ENCODE data around the gene DIAPH2.

DIAPH2 gene

DNA sequence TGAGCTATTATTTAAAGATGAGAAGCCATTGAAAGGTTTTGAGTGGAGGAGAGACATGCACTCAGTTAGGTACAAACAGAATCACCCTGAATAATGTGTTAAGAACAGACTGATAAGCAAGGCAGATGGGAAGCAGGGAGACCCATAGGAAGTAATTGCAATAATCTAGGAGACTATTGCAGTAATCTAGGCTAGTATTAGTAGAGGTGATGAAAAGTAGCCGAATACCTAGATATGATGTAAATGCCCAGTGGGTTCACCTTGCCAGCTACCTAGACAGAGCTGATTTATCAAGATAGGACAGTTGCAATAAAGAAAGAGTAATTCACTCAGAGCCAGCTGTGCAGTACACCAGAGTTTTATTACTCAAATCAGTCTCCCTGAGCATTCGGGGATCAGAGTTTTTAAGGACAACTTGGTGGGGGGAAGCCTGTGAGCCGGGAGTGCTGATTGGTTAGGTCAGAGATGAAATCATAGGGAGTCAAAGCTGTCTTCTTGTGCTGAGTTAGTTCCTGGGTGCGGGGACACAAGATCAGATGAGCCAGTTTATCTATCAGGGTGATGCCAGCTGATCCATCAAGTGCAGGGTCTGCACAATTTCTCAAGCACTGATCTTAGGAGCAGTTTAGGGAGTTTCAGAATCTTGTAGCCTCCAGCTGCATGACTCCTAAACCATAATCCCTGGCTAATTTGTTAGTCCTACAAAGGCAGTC is 626.6 kb downstream of the DIAPH2 start:
- Histone ChIP-seq H3K9me3 (ENCODE audit: control extremely low read depth in 1 of 5, control insufficient read depth in 4 of 5, insufficient read depth in 2 of 5, low read depth in 1 of 5, low read length in 4 of 5) (no peaks in the 10 kb centered on the region), H3K27me3 (replicated peaks in 2 of 5; ENCODE audit: control insufficient read depth in 4 of 5, insufficient read depth in 5 of 5, low read length in 4 of 5) (no peaks in the 10 kb centered on the region), H3K36me3 (ENCODE audit: control insufficient read depth in 4 of 4, insufficient read depth in 4 of 4, low read length in 3 of 4) (no peaks in the 10 kb centered on the region), H3K4me3 (ENCODE audit: control insufficient read depth in 1 of 7, extremely low read depth in 1 of 7, insufficient read depth in 4 of 7, low read depth in 2 of 7, low read length in 6 of 7) (no peak overlapping the region), H3K4me1 (ENCODE audit: control extremely low read depth in 1 of 4, control insufficient read depth in 4 of 4, insufficient read depth in 4 of 4, low read length in 3 of 4) (no peaks in the 10 kb centered on the region), H3K27ac (ENCODE audit: insufficient read depth in 1 of 2, low read depth in 1 of 2, low read length in 2 of 2, poor library complexity in 1 of 2, severe bottlenecking in 2 of 2) (no peak overlapping the region)
- ChIA-PET POLR2A (no interaction called here), CTCF (no interaction called here)
- 86% methylated on average over 2 of the region's 4 CpGs for WGBS (ENCODE audit: insufficient coverage)
- no peak for DNase-seq

DNA sequence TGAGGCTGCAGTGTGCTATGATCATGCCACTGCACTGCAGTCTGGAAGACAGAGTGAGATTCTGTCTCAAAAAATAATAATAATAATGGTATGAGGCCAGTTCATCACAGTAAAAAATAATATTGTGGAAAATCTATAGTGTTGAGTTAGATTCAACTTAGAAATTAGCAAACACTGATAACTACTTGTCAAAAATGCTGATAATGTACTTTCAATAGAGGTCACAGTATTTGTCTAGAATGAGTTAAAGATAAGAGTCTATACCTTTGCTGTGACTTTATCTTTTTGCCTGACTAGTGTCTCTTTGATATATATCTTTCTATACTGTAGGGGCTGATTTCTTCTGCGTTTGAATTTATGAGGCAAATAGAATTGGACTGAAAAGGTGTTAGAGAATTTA is 629.7 kb downstream of the DIAPH2 start:
- WGBS (ENCODE audit: insufficient coverage), result no CpG with 5 or more reads among the region's 1 CpG

DNA sequence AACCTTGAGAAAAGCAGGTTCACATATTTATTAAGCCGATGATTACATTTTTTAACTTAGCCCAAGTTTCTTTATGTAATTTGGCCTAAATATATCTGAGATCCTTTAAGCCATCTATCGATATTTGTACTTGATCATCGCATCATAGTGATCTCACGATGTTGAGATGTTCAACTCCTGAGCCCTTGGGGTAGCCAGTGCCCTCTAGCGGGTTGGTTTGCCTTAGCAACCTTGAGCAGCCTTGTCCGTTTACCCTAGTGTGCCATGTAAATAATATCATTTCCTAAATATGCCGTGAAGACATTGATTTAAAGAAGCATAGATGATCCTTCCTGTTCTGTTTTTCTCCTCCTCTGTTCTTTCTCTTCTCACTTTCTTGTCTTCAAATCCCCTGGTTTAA is 631.3 kb downstream of the DIAPH2 start:
- Histone ChIP-seq H3K4me3 (ENCODE audit: control insufficient read depth in 1 of 7, extremely low read depth in 1 of 7, insufficient read depth in 4 of 7, low read depth in 2 of 7, low read length in 6 of 7) (no peak overlapping the region), H3K9me3 (ENCODE audit: control extremely low read depth in 1 of 5, control insufficient read depth in 4 of 5, insufficient read depth in 2 of 5, low read depth in 1 of 5, low read length in 4 of 5) (no peaks in the 10 kb centered on the region), H3K36me3 (ENCODE audit: control insufficient read depth in 4 of 4, insufficient read depth in 4 of 4, low read length in 3 of 4) (no peaks in the 10 kb centered on the region), H3K4me1 (ENCODE audit: control extremely low read depth in 1 of 4, control insufficient read depth in 4 of 4, insufficient read depth in 4 of 4, low read length in 3 of 4) (no peaks in the 10 kb centered on the region), H3K27ac (ENCODE audit: insufficient read depth in 1 of 2, low read depth in 1 of 2, low read length in 2 of 2, poor library complexity in 1 of 2, severe bottlenecking in 2 of 2) (no peak overlapping the region), H3K27me3 (replicated peaks in 2 of 5; ENCODE audit: control insufficient read depth in 4 of 5, insufficient read depth in 5 of 5, low read length in 4 of 5) (no peaks in the 10 kb centered on the region)
- CTCF ChIA-PET, result no interaction called here
- peak in 2 of 3 donors; percentile 1 to 10 for DNase-seq
- POLR2A ChIA-PET, result no interaction called here
- WGBS (ENCODE audit: insufficient coverage), result 77% methylated on average over 5 of the region's 7 CpGs

More for the DNA sequence above, 629.7 kb downstream of the DIAPH2 start:
- Histone ChIP-seq H3K27ac (ENCODE audit: insufficient read depth in 1 of 2, low read depth in 1 of 2, low read length in 2 of 2, poor library complexity in 1 of 2, severe bottlenecking in 2 of 2) (no peak overlapping the region), H3K4me1 (ENCODE audit: control extremely low read depth in 1 of 4, control insufficient read depth in 4 of 4, insufficient read depth in 4 of 4, low read length in 3 of 4) (no peaks in the 10 kb centered on the region), H3K4me3 (ENCODE audit: control insufficient read depth in 1 of 7, extremely low read depth in 1 of 7, insufficient read depth in 4 of 7, low read depth in 2 of 7, low read length in 6 of 7) (no peak overlapping the region), H3K9me3 (ENCODE audit: control extremely low read depth in 1 of 5, control insufficient read depth in 4 of 5, insufficient read depth in 2 of 5, low read depth in 1 of 5, low read length in 4 of 5) (no peaks in the 10 kb centered on the region), H3K36me3 (ENCODE audit: control insufficient read depth in 4 of 4, insufficient read depth in 4 of 4, low read length in 3 of 4) (no peaks in the 10 kb centered on the region), H3K27me3 (replicated peaks in 2 of 5; ENCODE audit: control insufficient read depth in 4 of 5, insufficient read depth in 5 of 5, low read length in 4 of 5) (no peaks in the 10 kb centered on the region)
- no peak for DNase-seq
- ChIA-PET CTCF (no interaction called here), POLR2A (no interaction called here)

GRCh38 chrX:97320305-97320704 is 635.7 kb downstream of the DIAPH2 start:
- DNase-seq, result no peak
- ChIA-PET POLR2A (no interaction called here), CTCF (no interaction called here)
- 93% methylated on average over 10 of the region's 11 CpGs for WGBS (ENCODE audit: insufficient coverage)
- Histone ChIP-seq H3K27ac (ENCODE audit: insufficient read depth in 1 of 2, low read depth in 1 of 2, low read length in 2 of 2, poor library complexity in 1 of 2, severe bottlenecking in 2 of 2) (no peak overlapping the region), H3K4me3 (ENCODE audit: control insufficient read depth in 1 of 7, extremely low read depth in 1 of 7, insufficient read depth in 4 of 7, low read depth in 2 of 7, low read length in 6 of 7) (no peak overlapping the region), H3K4me1 (ENCODE audit: control extremely low read depth in 1 of 4, control insufficient read depth in 4 of 4, insufficient read depth in 4 of 4, low read length in 3 of 4) (no peaks in the 10 kb centered on the region), H3K36me3 (ENCODE audit: control insufficient read depth in 4 of 4, insufficient read depth in 4 of 4, low read length in 3 of 4) (no peaks in the 10 kb centered on the region), H3K9me3 (ENCODE audit: control extremely low read depth in 1 of 5, control insufficient read depth in 4 of 5, insufficient read depth in 2 of 5, low read depth in 1 of 5, low read length in 4 of 5) (no peaks in the 10 kb centered on the region), H3K27me3 (replicated peaks in 2 of 5; ENCODE audit: control insufficient read depth in 4 of 5, insufficient read depth in 5 of 5, low read length in 4 of 5) (no peaks in the 10 kb centered on the region)

- Histone ChIP-seq H3K36me3 (ENCODE audit: control insufficient read depth in 4 of 4, insufficient read depth in 4 of 4, low read length in 3 of 4) (no peaks in the 10 kb centered on the region), H3K4me3 (ENCODE audit: control insufficient read depth in 1 of 7, extremely low read depth in 1 of 7, insufficient read depth in 4 of 7, low read depth in 2 of 7, low read length in 6 of 7) (no peak overlapping the region), H3K9me3 (ENCODE audit: control extremely low read depth in 1 of 5, control insufficient read depth in 4 of 5, insufficient read depth in 2 of 5, low read depth in 1 of 5, low read length in 4 of 5) (no peaks in the 10 kb centered on the region), H3K27ac (ENCODE audit: insufficient read depth in 1 of 2, low read depth in 1 of 2, low read length in 2 of 2, poor library complexity in 1 of 2, severe bottlenecking in 2 of 2) (no peak overlapping the region), H3K27me3 (replicated peaks in 2 of 5; ENCODE audit: control insufficient read depth in 4 of 5, insufficient read depth in 5 of 5, low read length in 4 of 5) (peaks cover 0 to 2% (median 0%) of the 10 kb centered on the region in 5 experiments), H3K4me1 (ENCODE audit: control extremely low read depth in 1 of 4, control insufficient read depth in 4 of 4, insufficient read depth in 4 of 4, low read length in 3 of 4) (no peaks in the 10 kb centered on the region)
- no peak for DNase-seq
- ChIA-PET POLR2A (no interaction called here), CTCF (no interaction called here)
Observed at GRCh38 chrX:97322401-97322800, 637.8 kb downstream of the DIAPH2 start.

DNA sequence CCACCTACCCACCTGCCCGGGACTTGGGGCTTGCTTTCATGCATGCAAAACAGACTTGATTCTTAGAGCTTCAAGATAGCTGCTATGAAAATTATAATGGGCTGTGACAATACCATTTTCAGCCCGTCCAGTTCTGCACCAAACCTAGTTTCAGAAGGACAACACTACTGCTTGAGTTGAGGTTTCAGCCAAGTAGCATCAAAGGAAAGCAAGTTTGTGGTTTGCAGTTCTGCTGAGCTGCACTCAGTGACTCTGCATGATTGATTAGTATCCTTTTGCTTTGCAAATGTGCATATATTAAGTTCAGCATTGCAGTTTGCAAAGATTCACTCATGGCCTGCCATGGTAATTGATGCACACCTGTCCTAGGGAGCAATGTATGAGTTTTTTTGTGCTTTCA is 641.8 kb downstream of the DIAPH2 start:
- Histone ChIP-seq H3K36me3 (ENCODE audit: control insufficient read depth in 4 of 4, insufficient read depth in 4 of 4, low read length in 3 of 4) (no peaks in the 10 kb centered on the region), H3K9me3 (ENCODE audit: control extremely low read depth in 1 of 5, control insufficient read depth in 4 of 5, insufficient read depth in 2 of 5, low read depth in 1 of 5, low read length in 4 of 5) (no peaks in the 10 kb centered on the region), H3K27ac (ENCODE audit: insufficient read depth in 1 of 2, low read depth in 1 of 2, low read length in 2 of 2, poor library complexity in 1 of 2, severe bottlenecking in 2 of 2) (no peak overlapping the region), H3K4me3 (ENCODE audit: control insufficient read depth in 1 of 7, extremely low read depth in 1 of 7, insufficient read depth in 4 of 7, low read depth in 2 of 7, low read length in 6 of 7) (no peak overlapping the region), H3K27me3 (replicated peaks in 2 of 5; ENCODE audit: control insufficient read depth in 4 of 5, insufficient read depth in 5 of 5, low read length in 4 of 5) (peaks cover 0 to 2% (median 0%) of the 10 kb centered on the region in 5 experiments), H3K4me1 (ENCODE audit: control extremely low read depth in 1 of 4, control insufficient read depth in 4 of 4, insufficient read depth in 4 of 4, low read length in 3 of 4) (no peaks in the 10 kb centered on the region)
- peak in 1 of 3 donors; percentile 4 for DNase-seq
- ChIA-PET CTCF (no interaction called here), POLR2A (no interaction called here)
- 100% methylated on average over 1 of the region's 2 CpGs for WGBS (ENCODE audit: insufficient coverage)

- peaks cover 0 to 2% (median 0%) of the 10 kb centered on the region in 5 experiments for H3K27me3 ChIP-seq (replicated peaks in 2 of 5; ENCODE audit: control insufficient read depth in 4 of 5, insufficient read depth in 5 of 5, low read length in 4 of 5)
- DNase-seq, result no peak
- no peaks in the 10 kb centered on the region for H3K4me1 ChIP-seq (ENCODE audit: control extremely low read depth in 1 of 4, control insufficient read depth in 4 of 4, insufficient read depth in 4 of 4, low read length in 3 of 4)
- H3K36me3 ChIP-seq (ENCODE audit: control insufficient read depth in 4 of 4, insufficient read depth in 4 of 4, low read length in 3 of 4), result no peaks in the 10 kb centered on the region
- no peak overlapping the region for H3K27ac ChIP-seq (ENCODE audit: insufficient read depth in 1 of 2, low read depth in 1 of 2, low read length in 2 of 2, poor library complexity in 1 of 2, severe bottlenecking in 2 of 2)
- CTCF ChIA-PET, result no interaction called here
- no peaks in the 10 kb centered on the region for H3K9me3 ChIP-seq (ENCODE audit: control extremely low read depth in 1 of 5, control insufficient read depth in 4 of 5, insufficient read depth in 2 of 5, low read depth in 1 of 5, low read length in 4 of 5)
- POLR2A ChIA-PET, result no interaction called here
- H3K4me3 ChIP-seq (ENCODE audit: control insufficient read depth in 1 of 7, extremely low read depth in 1 of 7, insufficient read depth in 4 of 7, low read depth in 2 of 7, low read length in 6 of 7), result no peak overlapping the region
- no CpG with 5 or more reads among the region's 1 CpG for WGBS (ENCODE audit: insufficient coverage)
Observed at GRCh38 chrX:97328853-97329390, 644.3 kb downstream of the DIAPH2 start.

Measured in common myeloid progenitor, CD34-positive (primary cell).